Smooth muscle cell of the brain vasculature (primary cell): ENCODE results near the gene PDE9A.
"Not testable (repeated sequence)": the region's sequence is repeated elsewhere in the genome, so short reads cannot be mapped to it uniquely, and the experiment has no call there.

Experiments used
- DNase-seq: peaks from one replicate; pipeline ENCODE4 v3.0.0-alpha.2; 2012; ENCODE audit warnings: low read depth, low spot score

PDE9A gene

DNA sequence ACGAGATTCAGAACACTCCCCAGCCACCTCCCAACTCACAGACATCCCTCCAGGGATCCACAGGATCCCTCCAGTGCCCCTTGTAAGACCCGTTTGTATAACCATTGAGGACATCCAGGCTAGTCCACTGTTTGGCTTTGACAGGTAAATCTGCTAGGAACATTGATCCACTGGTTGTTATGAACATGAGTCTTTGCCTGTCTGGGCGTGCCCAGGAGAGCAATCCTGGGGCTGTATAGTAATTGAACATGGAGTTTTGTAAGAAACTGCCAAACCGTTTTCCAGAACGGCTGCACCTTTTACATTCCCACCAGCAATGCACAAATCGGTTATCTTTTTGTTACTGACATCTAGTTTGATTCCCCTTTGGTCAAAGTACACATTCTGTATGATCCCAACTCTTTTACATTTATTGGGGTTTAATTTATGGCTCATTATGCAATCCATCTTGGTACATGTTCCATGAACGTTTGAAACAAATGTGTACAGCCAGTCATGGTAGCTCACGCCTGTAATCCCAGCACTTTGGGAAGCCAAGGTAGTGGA lies 137.2 kb downstream of the PDE9A start:
- DNase-seq, result no peak

DNA sequence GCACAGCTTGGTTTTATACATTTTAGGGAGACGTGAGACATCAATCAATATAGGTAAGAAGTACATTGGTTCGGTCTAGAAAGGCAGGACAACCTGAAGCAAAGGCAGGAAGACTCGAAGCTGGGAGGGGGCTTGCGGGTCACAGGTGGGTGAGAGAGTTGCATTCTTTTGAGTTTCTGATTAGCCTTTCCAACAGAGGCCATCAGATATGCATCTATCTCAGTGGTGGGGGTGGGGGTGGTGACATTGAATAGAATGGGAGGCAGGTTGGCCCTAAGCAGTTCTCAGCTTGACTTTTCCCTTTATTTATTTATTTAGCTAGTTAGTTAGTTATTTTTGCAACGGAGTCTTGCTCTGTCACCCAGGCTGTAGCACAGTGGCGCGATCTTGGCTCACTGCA lies 140.4 kb downstream of the PDE9A start:
- no peak for DNase-seq

DNA sequence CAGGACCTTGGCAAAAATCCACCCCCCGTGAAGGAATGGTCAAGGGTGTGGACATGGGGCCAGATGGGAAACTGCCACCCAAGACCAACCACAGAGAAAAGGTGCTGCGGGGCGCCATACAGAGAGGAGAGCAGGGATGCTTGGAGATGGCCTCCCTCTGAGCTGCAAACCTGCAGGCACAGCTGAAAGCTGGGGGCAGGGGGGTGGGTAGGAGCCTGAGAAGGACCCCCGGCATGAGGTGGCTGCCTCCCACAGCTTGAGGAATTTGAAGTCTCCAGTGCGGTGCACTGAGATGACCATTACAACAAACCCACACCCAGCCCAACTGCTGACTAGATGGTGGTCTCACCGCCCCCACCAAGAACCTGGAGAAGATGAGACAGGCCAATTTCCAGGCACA lies 141.1 kb downstream of the PDE9A start:
- DNase-seq, result no peak

- DNase-seq, result no peak
Measured at GRCh38 chr21:42796327-42797062, 143.1 kb downstream of the PDE9A start.

- no peak for DNase-seq
Measured at GRCh38 chr21:42797522-42797921, 144.1 kb downstream of the PDE9A start.

DNA sequence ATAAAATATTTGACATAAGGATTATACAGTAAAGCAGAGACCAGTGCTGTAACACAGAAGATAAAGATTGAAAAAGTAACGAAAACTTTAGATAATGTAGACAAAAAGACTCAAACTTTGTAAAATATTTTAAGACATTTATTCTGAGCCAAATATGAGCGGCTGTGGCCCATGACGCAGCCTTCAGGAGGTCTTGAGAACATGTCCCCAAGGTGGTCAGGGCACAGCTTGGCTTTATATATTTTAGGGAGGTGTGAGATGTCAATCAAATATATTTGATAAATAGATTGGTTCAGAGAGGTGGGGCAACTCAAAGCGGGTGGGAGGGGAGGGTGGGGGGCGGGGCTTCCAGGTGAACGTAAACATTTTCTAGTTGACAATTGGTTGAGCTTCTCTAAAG lies 144.7 kb downstream of the PDE9A start:
- no peak for DNase-seq

- DNase-seq, result no peak
Measured at GRCh38 chr21:42799516-42799915, 146.1 kb downstream of the PDE9A start.

DNA sequence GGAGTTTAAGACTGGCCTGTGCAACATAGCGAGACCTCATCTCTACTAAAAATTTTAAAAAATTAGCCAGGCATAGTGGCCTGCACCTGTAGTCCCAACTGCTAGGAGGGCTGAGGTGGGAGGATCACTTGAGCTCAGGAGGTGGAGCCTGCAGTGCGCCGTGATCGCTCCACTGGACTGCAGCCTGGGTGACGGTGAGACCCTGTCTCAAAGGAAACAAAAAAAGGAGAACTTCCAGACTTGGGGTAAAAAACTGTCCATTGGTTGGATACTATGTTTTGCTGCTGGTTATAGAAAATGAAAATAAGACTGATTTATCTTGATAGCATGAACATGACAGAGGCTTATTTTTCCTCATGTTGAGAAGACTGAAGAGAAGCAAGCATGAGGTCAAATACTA lies 146.5 kb downstream of the PDE9A start:
- no peak for DNase-seq

DNA sequence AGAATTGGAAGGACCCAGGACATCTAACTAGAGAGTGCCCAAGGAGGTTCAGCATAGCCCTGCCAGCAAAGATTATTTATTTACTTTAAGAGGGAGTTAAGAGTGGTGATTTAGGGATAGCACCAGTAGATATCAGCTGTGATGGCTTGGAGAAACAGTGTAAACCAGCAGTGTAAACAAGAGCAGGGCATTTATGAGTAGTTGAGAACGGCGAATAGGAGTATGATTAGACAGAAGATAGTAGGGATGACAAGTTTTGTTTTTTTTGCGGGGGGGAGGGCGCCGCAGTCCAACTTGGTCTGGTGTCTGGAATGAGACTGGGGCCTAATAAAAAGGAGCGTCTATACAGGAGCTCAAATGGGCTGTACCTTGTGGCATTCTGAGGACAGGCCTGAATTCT lies 148.2 kb downstream of the PDE9A start:
- not testable (repeated sequence) for DNase-seq

GRCh38 chr21:42806509-42807140 lies 153.2 kb downstream of the PDE9A start:
- no peak for DNase-seq

- not testable (repeated sequence) for DNase-seq
Measured at GRCh38 chr21:42807293-42807895, 154.0 kb downstream of the PDE9A start.

DNA sequence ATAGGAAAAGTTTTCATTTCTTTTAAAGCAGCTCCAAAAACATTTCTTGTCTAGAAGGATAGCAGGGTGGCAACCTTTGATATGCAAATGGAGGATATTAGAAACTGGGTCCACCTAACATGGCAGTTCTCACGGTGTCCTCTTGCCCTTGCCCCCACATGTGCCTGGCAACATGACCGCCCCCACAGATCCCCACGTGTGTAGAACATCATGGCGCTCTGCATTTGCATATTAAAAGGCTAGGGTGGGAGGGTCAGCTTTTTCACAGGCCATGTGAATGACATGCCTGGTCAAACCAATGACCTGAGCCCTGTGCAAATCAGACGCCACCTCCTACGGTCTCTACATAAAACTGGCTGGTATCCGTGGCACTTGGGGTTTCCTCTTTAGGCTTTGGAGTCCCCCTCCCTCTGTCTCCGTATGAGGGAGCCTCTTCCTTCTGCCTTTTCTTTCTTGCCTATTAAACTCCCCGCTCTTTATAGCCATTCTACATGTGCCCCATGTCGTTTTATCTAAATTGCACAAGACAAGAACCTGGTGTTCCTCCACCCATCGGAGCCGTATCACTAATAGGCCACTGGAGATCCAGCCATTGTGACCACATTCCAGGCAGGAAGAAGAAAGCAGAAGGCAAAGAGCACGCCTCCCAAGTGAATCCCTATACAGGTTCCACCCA lies 154.7 kb downstream of the PDE9A start:
- no peak for DNase-seq

- DNase-seq, result no peak
Measured at GRCh38 chr21:42809171-42809570, 155.8 kb downstream of the PDE9A start.

GRCh38 chr21:42809577-42810475 lies 156.4 kb downstream of the PDE9A start:
- no peak for DNase-seq

DNA sequence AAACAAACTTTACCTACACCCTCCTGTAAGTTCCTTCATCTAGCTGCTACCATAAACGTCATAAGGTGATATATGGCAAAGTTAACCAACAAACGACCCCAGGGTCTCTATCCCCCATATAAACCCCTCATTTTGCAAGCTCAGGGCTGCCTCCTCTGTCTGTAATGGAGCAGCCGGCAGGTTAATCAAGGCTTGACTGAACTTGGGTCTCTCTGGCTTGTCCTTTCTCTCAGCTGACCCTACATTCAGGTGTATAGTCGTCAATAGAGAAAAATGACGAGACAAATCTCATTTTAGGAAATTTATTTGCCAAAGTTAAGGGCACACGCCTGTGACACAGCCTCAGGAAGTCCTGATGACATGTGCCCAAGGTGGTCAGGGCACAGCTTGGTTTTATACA lies 158.5 kb downstream of the PDE9A start:
- no peak for DNase-seq

DNA sequence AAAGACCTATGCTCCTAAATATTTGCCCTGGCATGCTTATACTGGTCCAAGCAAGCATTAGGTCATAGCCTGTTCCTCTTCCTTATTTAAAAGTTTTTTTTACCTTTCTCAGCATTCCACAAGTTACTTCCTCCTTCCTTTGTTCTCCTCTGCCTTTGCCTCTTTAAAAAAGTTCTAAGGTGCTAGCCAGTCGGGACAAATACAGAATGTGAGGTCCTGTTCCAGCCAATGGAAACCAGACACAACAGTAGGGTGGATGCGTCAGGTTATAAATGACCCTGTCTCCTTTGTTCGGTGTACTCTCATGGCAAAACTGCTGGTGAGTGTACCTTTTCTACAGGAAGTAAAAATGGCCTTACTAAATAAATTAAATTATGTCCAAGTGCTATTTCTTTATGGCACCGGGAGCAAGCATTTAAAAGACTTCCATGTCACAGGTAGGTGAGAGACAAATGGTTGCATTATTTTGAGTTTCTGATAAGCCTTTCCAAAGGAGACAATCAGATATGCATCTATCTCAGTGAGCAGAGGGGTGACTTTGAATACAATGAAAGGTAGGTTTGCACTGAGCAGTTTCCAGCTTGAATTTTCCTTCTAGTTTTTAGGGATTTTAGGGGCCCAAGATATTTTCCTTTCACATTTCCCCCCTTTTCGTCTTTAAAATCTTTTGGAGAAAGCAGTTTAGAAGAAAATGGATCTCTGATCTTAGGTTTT lies 159.3 kb downstream of the PDE9A start:
- DNase-seq, result not testable (repeated sequence)

DNA sequence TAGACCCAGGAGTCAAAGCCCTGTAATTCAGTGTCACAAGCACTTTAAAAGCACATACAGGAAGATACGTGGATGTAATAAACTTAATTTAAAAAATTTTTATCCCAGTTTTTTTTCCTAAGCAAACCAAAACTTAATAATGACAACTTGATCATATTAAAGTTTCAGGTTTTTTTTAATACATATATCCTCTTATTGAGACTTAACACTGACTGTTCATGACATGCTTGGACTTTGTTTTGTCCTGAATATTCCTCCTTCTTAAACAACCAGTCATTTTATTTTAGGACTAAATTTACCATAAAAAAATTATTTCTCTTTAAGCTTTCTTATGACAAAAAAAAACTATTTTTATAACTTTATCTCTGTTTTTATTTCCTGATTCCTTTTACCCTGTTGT lies 161.8 kb downstream of the PDE9A start:
- DNase-seq, result no peak

DNA sequence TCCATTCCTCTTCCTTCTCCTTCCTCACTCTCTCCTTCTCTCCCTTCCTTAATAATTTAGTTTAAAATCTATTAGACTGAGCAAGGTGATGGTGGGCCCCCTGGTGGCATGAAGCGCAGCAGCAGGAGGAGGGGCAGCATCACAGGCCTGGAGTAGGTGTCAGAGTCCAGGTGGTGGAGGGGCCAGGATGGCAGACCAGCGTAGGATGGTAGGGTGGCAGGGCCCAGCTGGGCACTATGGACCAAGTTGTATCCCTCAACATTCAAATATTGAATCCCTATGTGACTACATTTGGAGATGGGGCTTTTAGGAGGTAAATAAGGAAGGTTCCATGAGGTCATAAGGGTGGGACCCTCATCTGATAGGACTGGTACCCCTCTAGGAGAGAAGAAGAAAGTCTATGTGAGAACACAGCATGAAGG lies 164.9 kb downstream of the PDE9A start:
- DNase-seq, result peak; percentile 20

DNA sequence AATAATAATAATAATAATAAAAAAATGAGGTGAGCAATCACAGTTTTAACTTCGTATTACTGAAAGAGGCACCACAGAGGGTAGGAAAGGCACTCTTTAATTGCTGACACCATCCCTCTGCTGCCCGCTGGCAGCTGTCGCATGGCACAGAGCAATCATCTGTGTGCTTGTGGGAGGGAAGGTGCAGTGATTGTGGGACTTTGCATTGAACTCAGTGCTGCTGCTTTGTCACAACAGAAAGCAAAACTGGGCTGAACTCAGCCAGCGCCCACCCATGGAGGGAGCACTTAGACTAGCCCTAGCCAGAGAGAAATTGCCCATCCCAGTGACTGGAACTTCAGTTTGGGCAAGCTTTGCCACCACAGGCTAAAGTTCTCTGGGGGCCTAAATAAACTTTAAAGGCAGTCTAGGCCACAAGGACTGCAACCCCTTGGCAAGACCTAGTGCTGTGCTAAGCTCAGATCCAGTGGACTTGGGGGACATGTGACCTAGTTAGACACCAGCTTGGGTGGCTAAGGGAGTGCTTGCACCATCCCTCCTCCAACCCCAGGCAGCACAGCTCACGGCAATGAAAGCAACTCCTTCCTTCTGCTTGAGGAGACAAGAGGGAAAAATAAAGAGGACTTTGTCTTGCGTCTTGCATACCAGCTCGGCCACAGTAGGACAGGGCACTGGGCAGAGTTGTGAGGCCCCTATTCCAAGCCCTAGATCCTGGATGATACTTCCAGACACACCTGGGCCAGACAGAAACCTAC lies 166.6 kb downstream of the PDE9A start:
- DNase-seq, result no peak
